ENCODE data around the gene RAB3IL1.

- TF ChIP-seq, protein P1, sequence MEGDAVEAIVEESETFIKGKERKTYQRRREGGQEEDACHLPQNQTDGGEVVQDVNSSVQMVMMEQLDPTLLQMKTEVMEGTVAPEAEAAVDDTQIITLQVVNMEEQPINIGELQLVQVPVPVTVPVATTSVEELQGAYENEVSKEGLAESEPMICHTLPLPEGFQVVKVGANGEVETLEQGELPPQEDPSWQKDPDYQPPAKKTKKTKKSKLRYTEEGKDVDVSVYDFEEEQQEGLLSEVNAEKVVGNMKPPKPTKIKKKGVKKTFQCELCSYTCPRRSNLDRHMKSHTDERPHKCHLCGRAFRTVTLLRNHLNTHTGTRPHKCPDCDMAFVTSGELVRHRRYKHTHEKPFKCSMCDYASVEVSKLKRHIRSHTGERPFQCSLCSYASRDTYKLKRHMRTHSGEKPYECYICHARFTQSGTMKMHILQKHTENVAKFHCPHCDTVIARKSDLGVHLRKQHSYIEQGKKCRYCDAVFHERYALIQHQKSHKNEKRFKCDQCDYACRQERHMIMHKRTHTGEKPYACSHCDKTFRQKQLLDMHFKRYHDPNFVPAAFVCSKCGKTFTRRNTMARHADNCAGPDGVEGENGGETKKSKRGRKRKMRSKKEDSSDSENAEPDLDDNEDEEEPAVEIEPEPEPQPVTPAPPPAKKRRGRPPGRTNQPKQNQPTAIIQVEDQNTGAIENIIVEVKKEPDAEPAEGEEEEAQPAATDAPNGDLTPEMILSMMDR (conservative IDR thresholded peaks at IDR 0.05 in 1 of 2, IDR thresholded peaks at IDR 0.05 in 1 of 2; ENCODE audit: low read depth in 1 of 2, low read length in 2 of 2) = no peak
- no peak for TF ChIP-seq EZH2 (IDR thresholded peaks at IDR 0.05; ENCODE audit: low read length, missing control alignments)
Measured at GRCh38 chr11:61864814-61865775, 52.3 kb downstream of the RAB3IL1 start.
